GM12874 (cell line): ENCODE data around the gene ZNF408.

Experiments
- CTCF ChIP-seq: IDR thresholded peaks from 2 replicates; pipeline ENCODE4 v1.5.1; 2011; ENCODE audit warnings: low read depth, mild to moderate bottlenecking, control low read depth, low read length, moderate library complexity; ENCODE audit not compliant: insufficient read depth

The ZNF408 gene

GRCh38 chr11:46698597-46698996 lies 2.2 kb upstream of the ZNF408 start:
- TF ChIP-seq CTCF: no peak

- TF ChIP-seq CTCF: no peak
Measured at GRCh38 chr11:46701078-46701654, 335 bp downstream of the ZNF408 start.

- TF ChIP-seq CTCF: no peak
Measured at GRCh38 chr11:46705070-46705688, 4.3 kb downstream of the ZNF408 start.

- no peak for TF ChIP-seq CTCF
Measured at GRCh38 chr11:46706886-46707285, 6.1 kb downstream of the ZNF408 start.

GRCh38 chr11:46710821-46711269 lies 10.0 kb downstream of the ZNF408 start:
- TF ChIP-seq CTCF: no peak

GRCh38 chr11:46711303-46711702 lies 10.5 kb downstream of the ZNF408 start:
- TF ChIP-seq CTCF: no peak

GRCh38 chr11:46712874-46713576 lies 12.2 kb downstream of the ZNF408 start:
- no peak for TF ChIP-seq CTCF
